SU-DHL-6 (cell line): ENCODE data around the gene MGMT.

Experiments used
- CTCF ChIP-seq: fragments of 200-600 bp; sonication (generic); IDR thresholded peaks from one replicate; pipeline ENCODE4 v1.5.1; 2017; ENCODE audit warnings: antibody characterized with exemption, mild to moderate bottlenecking, low read length, moderate library complexity; ENCODE audit not compliant: insufficient read depth, poor library complexity, severe bottlenecking
- EZH2phosphoT487 ChIP-seq: fragments of 200-600 bp; sonication (generic), shearing (Covaris generic); conservative IDR thresholded peaks from 2 replicates; pipeline ENCODE4 v1.6.1; 2018; ENCODE audit warnings: mild to moderate bottlenecking, antibody characterized with exemption, low read length, moderate library complexity, mixed read lengths

GRCh38 chr10:129446183-129446581, 20.9 kb upstream of the MGMT start:
- no peak for TF ChIP-seq CTCF
- no peak for TF ChIP-seq EZH2phosphoT487
